Activated naive CD8-positive, alpha-beta T cell treated with anti-CD3 and anti-CD28 coated beads, Interleukin-2, amount 50 U/mL, for 24 hours (primary cell): ENCODE data around the gene ZNF410.
A peak's percentile ranks its signal among the peaks of the same experiment; 100 is the strongest.
"Not testable (repeated sequence)": the region's sequence is repeated elsewhere in the genome, so short reads cannot be mapped to it uniquely, and the experiment has no call there.

Experiments used
- ATAC-seq: fragments of 150-1000 bp; cut with Tn5 transposase; one replicate; pipeline ENCODE4 v1.10.0; 2021
- DNase-seq: peaks from one replicate; pipeline ENCODE4 v3.0.0; 2021
- H3K27ac Mint-ChIP-seq: one replicate; pipeline ENCODE4 v1.8.0; 2021; ENCODE audit warnings: mild to moderate bottlenecking, mixed read lengths
- H3K27me3 Mint-ChIP-seq: one replicate; pipeline ENCODE4 v1.8.0; 2021; ENCODE audit warnings: mixed read lengths
- H3K36me3 Mint-ChIP-seq: one replicate; pipeline ENCODE4 v1.8.0; 2021; ENCODE audit warnings: low read depth, mixed read lengths
- H3K4me1 Mint-ChIP-seq: one replicate; pipeline ENCODE4 v1.8.0; 2021; ENCODE audit warnings: mixed read lengths
- H3K4me3 Mint-ChIP-seq: one replicate; pipeline ENCODE4 v1.8.0; 2021; ENCODE audit warnings: mild to moderate bottlenecking, moderate library complexity, mixed read lengths
- H3K9me3 Mint-ChIP-seq: one replicate; pipeline ENCODE4 v1.8.0; 2021; ENCODE audit warnings: mixed read lengths

Gene ZNF410

DNA sequence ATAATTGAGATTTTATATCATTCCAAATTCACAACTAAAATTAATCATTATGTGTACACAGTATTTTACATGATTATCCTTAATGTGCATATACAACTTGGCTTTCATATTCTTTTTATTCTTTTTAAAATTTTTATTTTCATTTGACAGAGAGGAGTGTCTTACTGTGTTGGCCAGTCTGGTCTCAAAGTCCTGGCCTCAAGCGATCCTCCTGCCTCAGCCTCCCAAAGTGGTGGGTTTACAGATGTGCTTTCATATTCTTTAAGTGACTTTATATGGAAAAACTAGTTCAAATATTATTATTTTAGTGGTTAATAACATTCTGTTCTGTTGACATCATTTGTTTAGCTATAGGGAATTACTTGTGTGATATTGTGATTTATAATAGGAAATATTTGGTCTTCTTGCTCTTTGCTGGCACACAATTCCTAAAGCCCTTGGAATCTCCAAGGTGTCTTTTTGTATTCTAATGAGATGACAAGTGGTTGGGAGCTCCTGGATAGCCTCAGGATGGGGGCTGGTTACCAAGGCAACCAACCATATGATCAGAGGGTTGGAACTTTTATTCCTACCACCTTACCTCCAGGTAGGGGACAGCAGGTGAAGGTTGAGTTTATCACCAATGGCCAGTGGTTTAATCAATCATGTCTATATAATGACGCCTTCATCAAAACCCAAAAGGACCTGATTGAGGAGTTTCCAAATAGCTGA lies 16.0 kb upstream of the ZNF410 start:
- Mint-ChIP-seq H3K27me3 (no peaks in the 10 kb centered on the region), H3K27ac (no peak overlapping the region), H3K9me3 (no peaks in the 10 kb centered on the region), H3K4me1 (no peaks in the 10 kb centered on the region), H3K36me3 (no peaks in the 10 kb centered on the region), H3K4me3 (no peak overlapping the region)
- no peak for ATAC-seq
- DNase-seq: no peak

- no peak overlapping the region for H3K4me3 Mint-ChIP-seq
Measured at GRCh38 chr14:73873660-73874059, 13.0 kb upstream of the ZNF410 start.

GRCh38 chr14:73877790-73878189 lies 8.9 kb upstream of the ZNF410 start:
- Mint-ChIP-seq H3K36me3 (peaks cover 3% of the 10 kb centered on the region), H3K27ac (no peak overlapping the region), H3K4me1 (no peaks in the 10 kb centered on the region), H3K4me3 (no peak overlapping the region), H3K9me3 (no peaks in the 10 kb centered on the region), H3K27me3 (no peaks in the 10 kb centered on the region)
- ATAC-seq (no peak), DNase-seq (no peak)

More at GRCh38 chr14:73873660-73874059, 13.0 kb upstream of the ZNF410 start:
- H3K36me3 Mint-ChIP-seq: no peaks in the 10 kb centered on the region
- no peak for DNase-seq
- H3K4me1 Mint-ChIP-seq: no peaks in the 10 kb centered on the region
- no peaks in the 10 kb centered on the region for H3K27me3 Mint-ChIP-seq
- no peaks in the 10 kb centered on the region for H3K9me3 Mint-ChIP-seq
- no peak overlapping the region for H3K27ac Mint-ChIP-seq
- no peak for ATAC-seq

DNA sequence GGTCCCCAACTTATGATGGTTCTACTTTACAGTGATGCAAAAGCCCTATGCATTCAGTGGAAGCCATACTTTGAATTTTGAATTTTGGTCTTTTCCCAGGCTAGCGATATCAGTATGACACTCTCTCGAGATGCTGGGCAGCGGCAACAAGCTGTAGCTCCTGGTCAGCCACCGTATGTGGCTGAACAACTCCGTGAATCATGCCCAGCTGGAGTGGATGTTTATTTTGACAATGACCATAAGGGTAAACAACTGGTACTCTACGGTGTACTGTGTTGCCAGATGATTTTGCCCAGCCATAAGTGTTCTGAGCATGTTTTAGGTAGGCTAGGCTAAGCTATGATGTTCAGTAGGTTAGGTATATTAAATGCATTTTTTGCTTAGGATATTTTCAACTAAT lies 8.2 kb upstream of the ZNF410 start:
- Mint-ChIP-seq H3K36me3 (peaks cover 3% of the 10 kb centered on the region), H3K27ac (no peak overlapping the region), H3K9me3 (no peaks in the 10 kb centered on the region), H3K4me1 (no peaks in the 10 kb centered on the region), H3K4me3 (no peak overlapping the region), H3K27me3 (no peaks in the 10 kb centered on the region)
- no peak for DNase-seq
- ATAC-seq: no peak

GRCh38 chr14:73879027-73879426 lies 7.6 kb upstream of the ZNF410 start:
- Mint-ChIP-seq H3K36me3 (peaks cover 3% of the 10 kb centered on the region), H3K27ac (no peak overlapping the region), H3K27me3 (no peaks in the 10 kb centered on the region), H3K4me3 (no peak overlapping the region), H3K9me3 (no peaks in the 10 kb centered on the region), H3K4me1 (peaks cover 3% of the 10 kb centered on the region)
- ATAC-seq (no peak), DNase-seq (no peak)

- H3K4me1 Mint-ChIP-seq: peaks cover 46% of the 10 kb centered on the region
- peak overlapping the region; percentile 99 for H3K27ac Mint-ChIP-seq
- peak overlapping the region; percentile 85 for H3K4me3 Mint-ChIP-seq
- ATAC-seq: no peak
- no peaks in the 10 kb centered on the region for H3K27me3 Mint-ChIP-seq
- peaks cover 31% of the 10 kb centered on the region for H3K36me3 Mint-ChIP-seq
- H3K9me3 Mint-ChIP-seq: no peaks in the 10 kb centered on the region
- DNase-seq: no peak
Measured at GRCh38 chr14:73884438-73885190, 2.0 kb upstream of the ZNF410 start.

DNA sequence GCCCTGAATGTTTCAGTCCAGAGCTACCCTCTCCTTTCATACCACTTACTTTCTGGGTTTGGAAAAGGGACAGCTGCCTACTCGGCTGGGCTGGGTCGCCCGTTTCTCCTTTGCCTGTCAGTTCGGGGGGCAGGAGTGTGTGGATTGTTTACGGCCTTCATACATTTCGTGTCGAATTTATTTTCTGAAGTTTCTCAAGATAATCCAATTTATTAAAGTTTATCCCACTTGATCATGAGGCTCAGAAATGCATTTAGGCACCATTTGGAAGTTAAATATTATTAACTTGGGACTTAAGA lies 608 bp downstream of the ZNF410 start:
- H3K27me3 Mint-ChIP-seq: no peaks in the 10 kb centered on the region
- H3K36me3 Mint-ChIP-seq: peaks cover 39% of the 10 kb centered on the region
- ATAC-seq (no peak), DNase-seq (no peak)
- peaks cover 57% of the 10 kb centered on the region for H3K4me1 Mint-ChIP-seq
- H3K27ac Mint-ChIP-seq: peak overlapping the region; percentile 99
- peak overlapping the region; percentile 85 for H3K4me3 Mint-ChIP-seq
- no peaks in the 10 kb centered on the region for H3K9me3 Mint-ChIP-seq

DNA sequence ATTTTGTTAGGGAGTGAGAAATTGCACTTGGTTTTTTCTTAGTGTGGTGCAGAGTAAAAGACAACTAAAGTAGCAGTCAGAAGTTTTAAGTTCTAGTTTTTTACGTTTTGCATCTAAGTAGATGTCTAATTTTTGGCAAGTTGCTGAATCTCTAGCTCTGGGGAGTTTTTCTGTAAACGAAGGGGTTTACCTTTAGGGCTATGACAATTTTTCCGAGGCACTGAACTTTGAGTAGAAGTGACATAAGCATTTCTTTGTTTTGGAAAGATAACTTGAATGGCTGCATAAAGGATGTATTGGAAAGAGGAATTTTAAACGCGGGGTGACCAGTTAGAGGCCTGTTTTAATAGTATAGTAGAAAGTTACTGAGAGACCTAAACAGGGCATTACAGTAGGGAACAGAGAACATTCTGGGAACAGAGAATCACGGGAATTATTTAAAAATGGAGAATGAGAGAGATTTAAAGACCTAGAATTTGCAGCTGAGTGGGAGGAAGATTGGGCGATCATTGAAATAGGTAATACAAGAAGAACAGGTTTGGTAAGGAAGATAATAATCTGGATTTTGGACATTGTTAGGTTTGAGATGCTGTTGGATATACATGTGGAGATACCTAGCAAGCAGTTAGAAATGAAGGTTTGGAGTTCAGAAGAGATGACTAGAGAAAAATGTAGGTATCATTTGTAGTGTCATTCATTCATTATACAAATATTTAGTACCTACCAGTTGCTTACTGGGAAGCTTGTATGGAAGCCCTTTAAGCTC lies 1.2 kb downstream of the ZNF410 start:
- no peak for ATAC-seq
- H3K4me1 Mint-ChIP-seq: peaks cover 57% of the 10 kb centered on the region
- H3K27me3 Mint-ChIP-seq: no peaks in the 10 kb centered on the region
- peak overlapping the region; percentile 85 for H3K4me3 Mint-ChIP-seq
- no peaks in the 10 kb centered on the region for H3K9me3 Mint-ChIP-seq
- H3K27ac Mint-ChIP-seq: peak overlapping the region; percentile 99
- no peak for DNase-seq
- H3K36me3 Mint-ChIP-seq: peaks cover 39% of the 10 kb centered on the region

GRCh38 chr14:73888460-73888725 lies 1.7 kb downstream of the ZNF410 start:
- H3K4me1 Mint-ChIP-seq: peaks cover 57% of the 10 kb centered on the region
- peak overlapping the region; percentile 85 for H3K4me3 Mint-ChIP-seq
- ATAC-seq (no peak), DNase-seq (no peak)
- H3K27me3 Mint-ChIP-seq: no peaks in the 10 kb centered on the region
- H3K27ac Mint-ChIP-seq: peak overlapping the region; percentile 99
- H3K9me3 Mint-ChIP-seq: no peaks in the 10 kb centered on the region
- H3K36me3 Mint-ChIP-seq: peaks cover 39% of the 10 kb centered on the region

DNA sequence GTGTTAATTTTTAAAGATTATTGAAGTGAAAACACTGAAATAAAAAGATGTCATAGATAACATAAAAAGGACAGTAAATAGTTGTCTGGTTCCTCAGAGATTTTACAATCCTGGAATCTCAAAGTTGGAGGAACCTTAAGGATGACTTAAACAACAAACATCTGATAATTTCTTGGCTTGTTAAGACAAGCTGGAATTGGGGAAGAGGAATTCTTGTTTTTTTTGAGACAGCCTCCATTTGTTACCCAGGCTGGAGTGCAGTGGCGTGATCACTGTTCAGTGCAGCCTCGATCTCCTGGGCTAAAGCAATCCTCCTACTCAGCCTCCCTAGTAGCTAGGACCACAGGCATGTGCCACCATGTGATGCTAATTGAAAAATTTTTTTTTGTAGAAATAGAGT lies 2.3 kb downstream of the ZNF410 start:
- Mint-ChIP-seq H3K27ac (peak overlapping the region; percentile 99), H3K4me3 (peak overlapping the region; percentile 85), H3K36me3 (peaks cover 43% of the 10 kb centered on the region), H3K9me3 (no peaks in the 10 kb centered on the region), H3K27me3 (no peaks in the 10 kb centered on the region), H3K4me1 (peaks cover 54% of the 10 kb centered on the region)
- no peak for DNase-seq
- no peak for ATAC-seq

- Mint-ChIP-seq H3K4me1 (peaks cover 54% of the 10 kb centered on the region), H3K27me3 (no peaks in the 10 kb centered on the region), H3K27ac (peak overlapping the region; percentile 56), H3K36me3 (peaks cover 47% of the 10 kb centered on the region), H3K4me3 (peak overlapping the region; percentile 85), H3K9me3 (no peaks in the 10 kb centered on the region)
- ATAC-seq (no peak), DNase-seq (no peak)
Measured at GRCh38 chr14:73889376-73889775, 2.7 kb downstream of the ZNF410 start.

- ATAC-seq, H3K4me3 Mint-ChIP-seq, H3K27me3 Mint-ChIP-seq, H3K9me3 Mint-ChIP-seq, DNase-seq: not testable (repeated sequence)
- Mint-ChIP-seq H3K4me1 (peaks cover 24% of the 10 kb centered on the region), H3K36me3 (peaks cover 58% of the 10 kb centered on the region), H3K27ac (peak overlapping the region; percentile 32)
Measured at GRCh38 chr14:73894180-73894687, 7.6 kb downstream of the ZNF410 start.

- DNase-seq (no peak), ATAC-seq (no peak)
- no peak overlapping the region for H3K27ac Mint-ChIP-seq
- no peak overlapping the region for H3K4me3 Mint-ChIP-seq
- peaks cover 13% of the 10 kb centered on the region for H3K4me1 Mint-ChIP-seq
- H3K9me3 Mint-ChIP-seq: no peaks in the 10 kb centered on the region
- H3K36me3 Mint-ChIP-seq: peaks cover 61% of the 10 kb centered on the region
- no peaks in the 10 kb centered on the region for H3K27me3 Mint-ChIP-seq
Measured at GRCh38 chr14:73895939-73896338, 9.3 kb downstream of the ZNF410 start.

DNA sequence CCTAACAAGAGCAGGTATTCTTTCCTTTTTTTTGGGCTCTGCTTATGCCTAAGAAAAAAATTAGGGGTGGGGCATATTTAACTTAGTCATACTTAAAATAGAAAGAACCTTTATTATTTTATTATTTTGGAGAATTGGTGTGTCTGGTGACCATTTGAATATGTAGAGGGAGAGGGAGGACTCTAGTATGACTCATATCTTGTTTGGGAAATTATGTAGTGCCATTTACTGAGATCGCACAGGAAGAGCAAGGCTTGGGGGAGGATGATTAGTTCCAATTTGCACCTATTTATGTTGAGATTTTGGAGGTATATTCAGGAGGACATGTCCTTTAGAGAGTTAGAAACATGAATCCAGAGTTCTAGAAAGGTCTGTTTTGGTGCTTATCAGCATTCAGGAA lies 9.9 kb downstream of the ZNF410 start:
- Mint-ChIP-seq H3K27ac (peak overlapping the region; percentile 74), H3K4me3 (no peak overlapping the region), H3K9me3 (no peaks in the 10 kb centered on the region), H3K36me3 (peaks cover 61% of the 10 kb centered on the region), H3K27me3 (no peaks in the 10 kb centered on the region), H3K4me1 (peaks cover 10% of the 10 kb centered on the region)
- ATAC-seq: no peak
- no peak for DNase-seq

DNA sequence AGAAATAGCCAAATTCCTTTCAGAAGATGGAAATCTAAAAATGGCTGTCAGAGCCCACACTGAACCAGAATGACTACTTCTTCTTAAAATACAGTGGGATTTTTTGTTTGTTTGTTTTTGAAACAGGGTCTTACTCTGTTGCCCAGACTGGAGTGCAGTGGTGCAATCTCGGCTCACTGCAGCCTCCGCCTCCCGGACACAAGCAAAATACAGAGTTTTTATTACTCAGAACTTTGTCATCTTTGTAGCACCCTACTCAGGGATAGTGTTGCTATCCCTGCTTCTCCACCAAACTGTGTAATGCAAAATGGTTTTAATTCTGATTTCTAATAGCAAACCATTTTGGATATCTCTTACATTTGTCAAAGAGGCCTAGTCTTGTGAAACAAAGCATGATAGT lies 16.4 kb downstream of the ZNF410 start:
- DNase-seq (no peak), ATAC-seq (no peak)
- Mint-ChIP-seq H3K36me3 (peaks cover 51% of the 10 kb centered on the region), H3K27ac (no peak overlapping the region), H3K27me3 (no peaks in the 10 kb centered on the region), H3K9me3 (no peaks in the 10 kb centered on the region), H3K4me1 (no peaks in the 10 kb centered on the region), H3K4me3 (no peak overlapping the region)
